Fibroblast of lung (primary cell): Measurements from ENCODE around the gene RAPGEF4. TPM values are rescaled to one million over a fixed set of nuclear protein-coding genes. Genes with fewer than 3 reads are reported as not detected.

Experiments
- DNase-seq, 2 donors: peaks; one replicate each; pipeline versions ENCODE4 v3.0.0 to v3.0.0-alpha.2; 2010; ENCODE audit warnings: low read depth in 2 of 2
- H2AFZ ChIP-seq: 2 replicates; pipeline ENCODE4 v1.5.1; 2012; ENCODE audit warnings: low read length, control low read depth, inconsistent platforms
- H3K27ac ChIP-seq: 2 replicates; pipeline ENCODE4 v1.5.1; 2011; ENCODE audit warnings: low read length, control low read depth; ENCODE audit not compliant: insufficient read depth
- H3K27me3 ChIP-seq: 2 replicates; pipeline ENCODE4 v1.5.1; 2011; ENCODE audit warnings: mild to moderate bottlenecking, low read length; ENCODE audit not compliant: control insufficient read depth, insufficient read depth
- H3K36me3 ChIP-seq: 2 replicates; pipeline ENCODE4 v1.5.1; 2011; ENCODE audit warnings: low read length; ENCODE audit not compliant: control insufficient read depth, insufficient read depth
- H3K4me1 ChIP-seq: 2 replicates; pipeline ENCODE4 v1.5.1; 2011; ENCODE audit warnings: low read length; ENCODE audit not compliant: control insufficient read depth, insufficient read depth; ENCODE audit errors: extremely low read depth
- H3K4me2 ChIP-seq: 2 replicates; pipeline ENCODE4 v1.5.1; 2011; ENCODE audit warnings: low read length, control low read depth; ENCODE audit not compliant: insufficient read depth; ENCODE audit errors: extremely low read depth
- H3K4me3 ChIP-seq, 4 experiments: fragments of 200-600 bp in 1 of 4; sonication (generic) in 1 of 4; replicated peaks in 1 of 4; 2 replicates each; pipeline ENCODE4 v1.5.1; 2011 to 2016; ENCODE audit warnings: low read length in 4 of 4, low read depth in 3 of 4, mild to moderate bottlenecking in 3 of 4, control low read depth in 2 of 4, inconsistent platforms in 1 of 4, mixed read lengths in 1 of 4; ENCODE audit not compliant: insufficient read depth in 1 of 4; ENCODE audit errors: control extremely low read depth in 1 of 4
- H3K79me2 ChIP-seq: 2 replicates; pipeline ENCODE4 v1.5.1; 2012; ENCODE audit warnings: mild to moderate bottlenecking, low read length, inconsistent platforms; ENCODE audit not compliant: control insufficient read depth, insufficient read depth
- H3K9ac ChIP-seq: 2 replicates; pipeline ENCODE4 v1.5.1; 2011; ENCODE audit warnings: mild to moderate bottlenecking, low read length, control low read depth; ENCODE audit not compliant: insufficient read depth
- H3K9me3 ChIP-seq: 2 replicates; pipeline ENCODE4 v1.5.1; 2012; ENCODE audit warnings: low read depth, low read length; ENCODE audit not compliant: control insufficient read depth, insufficient read depth
- H4K20me1 ChIP-seq: 2 replicates; pipeline ENCODE4 v1.5.1; 2011; ENCODE audit warnings: low read length; ENCODE audit not compliant: control insufficient read depth, insufficient read depth; ENCODE audit errors: extremely low read depth
- CTCF ChIP-seq, 2 donors: IDR thresholded peaks in 1 of 2; conservative IDR thresholded peaks in 1 of 2; 1 replicate in 1 of 2; 2 replicates in 1 of 2; pipeline ENCODE4 v1.5.1; 2011 to 2012; ENCODE audit warnings: low read length in 2 of 2, control low read depth in 1 of 2, inconsistent platforms in 1 of 2, low read depth in 1 of 2, mild to moderate bottlenecking in 1 of 2
- EZH2 ChIP-seq: IDR thresholded peaks from 2 replicates; pipeline ENCODE4 v1.5.1; 2012; ENCODE audit warnings: low read length, control low read depth, mild to moderate bottlenecking; ENCODE audit errors: missing control alignments
- polyA plus RNA-seq, 2 donors: library from polyadenylated mRNA; depleted of rRNA in 1 of 2; stranded (reverse) in 1 of 2; unstranded in 1 of 2; fragments of >200 nt; gene quantifications; 2 replicates each; pipeline ENCODE4 v1.2.1, GENCODE V29; 2011 to 2012; ENCODE audit warnings: missing spikeins in 1 of 2
- total RNA-seq: library from RNA; depleted of rRNA; stranded (reverse); fragments of >200 nt; gene quantifications from 2 replicates; pipeline ENCODE4 v1.2.1, GENCODE V29; 2014

The RAPGEF4 gene
- total and polyA plus RNA-seq, 2 donors (not counting 1 experiment from before 2014, with no cell fraction given) = 0.51 to 3.0 TPM

GRCh38 chr2:172994864-172995263, 259.2 kb downstream of the RAPGEF4 start:
- no peaks in the 10 kb centered on the region for H4K20me1 ChIP-seq
- no peak overlapping the region for H3K4me2 ChIP-seq
- no peak for DNase-seq
- no peaks in the 10 kb centered on the region for H3K9me3 ChIP-seq
- H3K36me3 ChIP-seq = no peaks in the 10 kb centered on the region
- no peaks in the 10 kb centered on the region for H3K27me3 ChIP-seq
- H3K9ac ChIP-seq = no peak overlapping the region
- no peak for TF ChIP-seq EZH2
- TF ChIP-seq CTCF (conservative IDR thresholded peaks at IDR 0.05 in 1 of 2, IDR thresholded peaks at IDR 0.05 in 1 of 2; ENCODE audit: low read depth in 1 of 2, low read length in 2 of 2) = no peak
- no peaks in the 10 kb centered on the region for H3K79me2 ChIP-seq
- H3K4me1 ChIP-seq = peaks cover 6% of the 10 kb centered on the region
- no peak overlapping the region for H3K4me3 ChIP-seq
- H2AFZ ChIP-seq = no peak overlapping the region
- H3K27ac ChIP-seq = peak overlapping the region; percentile 46

GRCh38 chr2:172995323-172996244, 259.9 kb downstream of the RAPGEF4 start:
- no peak overlapping the region for H3K4me3 ChIP-seq
- H3K36me3 ChIP-seq = no peaks in the 10 kb centered on the region
- no peaks in the 10 kb centered on the region for H4K20me1 ChIP-seq
- peak in 1 of 2 donors; percentile 54 for TF ChIP-seq CTCF (conservative IDR thresholded peaks at IDR 0.05 in 1 of 2, IDR thresholded peaks at IDR 0.05 in 1 of 2; ENCODE audit: low read depth in 1 of 2, low read length in 2 of 2)
- no peak for TF ChIP-seq EZH2
- no peak overlapping the region for H2AFZ ChIP-seq
- H3K27ac ChIP-seq = peak overlapping the region; percentile 46
- H3K9me3 ChIP-seq = no peaks in the 10 kb centered on the region
- H3K4me1 ChIP-seq = peaks cover 6% of the 10 kb centered on the region
- peak overlapping the region; percentile 54 for H3K4me2 ChIP-seq
- no peak overlapping the region for H3K9ac ChIP-seq
- no peaks in the 10 kb centered on the region for H3K79me2 ChIP-seq
- peak; percentile 92 to 93 for DNase-seq
- no peaks in the 10 kb centered on the region for H3K27me3 ChIP-seq

- no peaks in the 10 kb centered on the region for H3K9me3 ChIP-seq
- H3K36me3 ChIP-seq = no peaks in the 10 kb centered on the region
- no peaks in the 10 kb centered on the region for H4K20me1 ChIP-seq
- TF ChIP-seq EZH2 = no peak
- no peak for TF ChIP-seq CTCF (conservative IDR thresholded peaks at IDR 0.05 in 1 of 2, IDR thresholded peaks at IDR 0.05 in 1 of 2; ENCODE audit: low read depth in 1 of 2, low read length in 2 of 2)
- no peak overlapping the region for H3K9ac ChIP-seq
- H3K4me1 ChIP-seq = peaks cover 6% of the 10 kb centered on the region
- H3K27ac ChIP-seq = no peak overlapping the region
- H3K27me3 ChIP-seq = no peaks in the 10 kb centered on the region
- no peak overlapping the region for H2AFZ ChIP-seq
- H3K79me2 ChIP-seq = no peaks in the 10 kb centered on the region
- peak in 1 of 2 donors; percentile 43 for DNase-seq
- H3K4me3 ChIP-seq = no peak overlapping the region
- H3K4me2 ChIP-seq = no peak overlapping the region
These were observed 260.8 kb downstream of the RAPGEF4 start for GRCh38 chr2:172996387-172996961.
